Neural cell (in vitro differentiated cells): ENCODE measurements around the gene HECTD1.

Experiments
- CTCF ChIP-seq: fragments of 450-650 bp; IDR thresholded peaks from 2 replicates; pipeline ENCODE4 v1.5.1; 2014; ENCODE audit warnings: antibody characterized with exemption, mild to moderate bottlenecking, moderate library complexity; ENCODE audit not compliant: poor library complexity, severe bottlenecking
- EP300 ChIP-seq: fragments of 450-650 bp; conservative IDR thresholded peaks from 2 replicates; pipeline ENCODE4 v1.6.1; 2014; ENCODE audit warnings: antibody characterized with exemption, mild to moderate bottlenecking, moderate library complexity; ENCODE audit not compliant: poor library complexity, severe bottlenecking
- EZH2 ChIP-seq: fragments of 200-600, 300-800 bp; shearing (Covaris generic), sonication (generic); IDR thresholded peaks from 2 replicates; pipeline ENCODE4 v1.6.1; 2014; ENCODE audit warnings: antibody characterized with exemption, low read length, borderline replicate concordance, mild to moderate bottlenecking; ENCODE audit not compliant: insufficient read depth, poor library complexity, severe bottlenecking
- REST ChIP-seq: IDR thresholded peaks from 2 replicates; pipeline ENCODE4 v1.6.1; 2012; ENCODE audit warnings: borderline replicate concordance
- TAF1 ChIP-seq: IDR thresholded peaks from 2 replicates; pipeline ENCODE4 v1.6.1; 2012; ENCODE audit warnings: low read depth

GRCh38 chr14:31051023-31051422, 156.6 kb downstream of the HECTD1 start:
- no peak for TF ChIP-seq REST
- no peak for TF ChIP-seq EP300
- no peak for TF ChIP-seq CTCF
- TF ChIP-seq TAF1, result no peak
- TF ChIP-seq EZH2, result no peak
